ENCODE results near the gene COA1.

- TF ChIP-seq FOXP2 (optimal IDR thresholded peaks at IDR 0.05; ENCODE audit: control extremely low read depth, extremely low read length, insufficient read depth) (no peak), EZH2 (IDR thresholded peaks at IDR 0.05) (no peak), POLR2AphosphoS5 (IDR thresholded peaks at IDR 0.05; ENCODE audit: borderline replicate concordance, low read depth, low read length) (no peak)
Observed at GRCh38 chr7:43689115-43689514, 40.2 kb downstream of the COA1 start.

All from SK-N-MC (cell line).